ENCODE measurements around the gene TYROBP. TPM values are rescaled to one million over a fixed set of nuclear protein-coding genes. Genes with fewer than 3 reads are reported as not detected.

The TYROBP gene
- total RNA-seq, 1 donor from 2014 or later: 460 TPM

- TF ChIP-seq CTCF (IDR thresholded peaks at IDR 0.05): no peak
- Histone ChIP-seq H3K27me3 (ENCODE audit: low read depth) (no peaks in the 10 kb centered on the region), H3K27ac (no peak overlapping the region), H3K4me1 (no peaks in the 10 kb centered on the region), H3K9me3 (no peaks in the 10 kb centered on the region), H3K4me3 (no peak overlapping the region), H3K36me3 (peaks cover 60% of the 10 kb centered on the region)
- intact Hi-C loops (cut with DNase I): no loop called here
- DNase-seq (no peak), ATAC-seq (no peak)
These were observed 19.7 kb downstream of the TYROBP start for GRCh38 chr19:35888398-35888797.

GRCh38 chr19:35887197-35887596 is 20.9 kb downstream of the TYROBP start:
- ATAC-seq: no peak
- no peak for TF ChIP-seq CTCF (IDR thresholded peaks at IDR 0.05)
- Histone ChIP-seq H3K4me3 (no peak overlapping the region), H3K27me3 (ENCODE audit: low read depth) (no peaks in the 10 kb centered on the region), H3K27ac (no peak overlapping the region), H3K4me1 (no peaks in the 10 kb centered on the region), H3K9me3 (no peaks in the 10 kb centered on the region), H3K36me3 (peaks cover 48% of the 10 kb centered on the region)
- no peak for DNase-seq
- intact Hi-C loops (cut with DNase I): no loop called here

GRCh38 chr19:35885904-35886303 is 22.2 kb downstream of the TYROBP start:
- intact Hi-C loops (cut with DNase I): no loop called here
- Histone ChIP-seq H3K27ac (no peak overlapping the region), H3K27me3 (ENCODE audit: low read depth) (no peaks in the 10 kb centered on the region), H3K36me3 (peaks cover 35% of the 10 kb centered on the region), H3K4me1 (no peaks in the 10 kb centered on the region), H3K9me3 (no peaks in the 10 kb centered on the region), H3K4me3 (no peak overlapping the region)
- TF ChIP-seq CTCF (IDR thresholded peaks at IDR 0.05): no peak
- ATAC-seq: no peak
- DNase-seq: no peak

GRCh38 chr19:35885225-35885738 is 22.8 kb downstream of the TYROBP start:
- H3K4me1 ChIP-seq: no peaks in the 10 kb centered on the region
- no peaks in the 10 kb centered on the region for H3K9me3 ChIP-seq
- DNase-seq: no peak
- H3K36me3 ChIP-seq: peaks cover 29% of the 10 kb centered on the region
- no peak overlapping the region for H3K27ac ChIP-seq
- no peak overlapping the region for H3K4me3 ChIP-seq
- no peak for TF ChIP-seq CTCF (IDR thresholded peaks at IDR 0.05)
- ATAC-seq: no peak
- no peaks in the 10 kb centered on the region for H3K27me3 ChIP-seq (ENCODE audit: low read depth)
- intact Hi-C loops (cut with DNase I): no loop called here

GRCh38 chr19:35883882-35884281 is 24.2 kb downstream of the TYROBP start:
- ATAC-seq: no peak
- intact Hi-C loops (cut with DNase I): loop anchor here (5.0 kb wide), 1 partner anchor 48 kb away; no protein-coding TSS in a partner anchor
- no peak overlapping the region for H3K27ac ChIP-seq

More at GRCh38 chr19:35883882-35884281, 24.2 kb downstream of the TYROBP start:
- no peak for TF ChIP-seq CTCF (IDR thresholded peaks at IDR 0.05)
- H3K4me1 ChIP-seq: peaks cover 4% of the 10 kb centered on the region
- DNase-seq: no peak
- peaks cover 4% of the 10 kb centered on the region for H3K27me3 ChIP-seq (ENCODE audit: low read depth)
- peaks cover 15% of the 10 kb centered on the region for H3K36me3 ChIP-seq
- H3K4me3 ChIP-seq: no peak overlapping the region
- no peaks in the 10 kb centered on the region for H3K9me3 ChIP-seq
